H9 (cell line): Measurements from ENCODE around the gene SSBP1. TPM values are rescaled to one million over a fixed set of nuclear protein-coding genes. Genes with fewer than 3 reads are reported as not detected.

Experiments
- DNase-seq: peaks from one replicate; pipeline ENCODE4 v3.0.0-alpha.2; 2017
- H2AFZ ChIP-seq: one replicate; pipeline ENCODE4 v1.6.1; 2013; ENCODE audit warnings: mild to moderate bottlenecking, low read length, control low read depth, moderate library complexity
- H2AK5ac ChIP-seq: 2 replicates; pipeline ENCODE4 v1.6.1; 2013; ENCODE audit warnings: low read length, control low read depth, mixed read lengths; ENCODE audit not compliant: insufficient read length
- H2BK120ac ChIP-seq: one replicate; pipeline ENCODE4 v1.6.1; 2013; ENCODE audit warnings: low read depth, mild to moderate bottlenecking, low read length, control low read depth, inconsistent platforms; ENCODE audit not compliant: poor library complexity, severe bottlenecking
- H2BK12ac ChIP-seq: 2 replicates; pipeline ENCODE4 v1.6.1; 2013; ENCODE audit warnings: low read length, control low read depth, mixed read lengths, low read depth; ENCODE audit not compliant: insufficient read length
- H2BK15ac ChIP-seq: 2 replicates; pipeline ENCODE4 v1.6.1; 2013; ENCODE audit warnings: low read depth, low read length, control low read depth
- H2BK20ac ChIP-seq: one replicate; pipeline ENCODE4 v1.6.1; 2013; ENCODE audit warnings: low read depth, mild to moderate bottlenecking, low read length, control low read depth, inconsistent platforms; ENCODE audit not compliant: poor library complexity, severe bottlenecking
- H2BK5ac ChIP-seq: 2 replicates; pipeline ENCODE4 v1.6.1; 2013; ENCODE audit warnings: low read length, control low read depth, mixed read lengths; ENCODE audit not compliant: insufficient read length
- H3K14ac ChIP-seq: 2 replicates; pipeline ENCODE4 v1.6.1; 2013; ENCODE audit warnings: low read length, control low read depth; ENCODE audit not compliant: insufficient read depth
- H3K18ac ChIP-seq: 2 replicates; pipeline ENCODE4 v1.6.1; 2013; ENCODE audit warnings: low read depth, mild to moderate bottlenecking, mixed read lengths, low read length, control low read depth; ENCODE audit not compliant: insufficient read length
- H3K23ac ChIP-seq: 2 replicates; pipeline ENCODE4 v1.6.1; 2013; ENCODE audit warnings: low read length, control low read depth, mixed read lengths, low read depth; ENCODE audit not compliant: insufficient read length
- H3K23me2 ChIP-seq: 2 replicates; pipeline ENCODE4 v1.6.1; 2013; ENCODE audit warnings: low read depth, mild to moderate bottlenecking, mixed read lengths, low read length, control low read depth; ENCODE audit not compliant: insufficient read length, poor library complexity, severe bottlenecking
- H3K27ac ChIP-seq: 2 replicates; pipeline ENCODE4 v1.5.1; 2013; ENCODE audit warnings: low read length, control low read depth, mixed read lengths, low read depth; ENCODE audit not compliant: insufficient read length
- H3K27me3 ChIP-seq: 2 replicates; pipeline ENCODE4 v1.6.1; 2013; ENCODE audit warnings: low read length, control low read depth, inconsistent platforms; ENCODE audit not compliant: insufficient read depth
- H3K4ac ChIP-seq: 2 replicates; pipeline ENCODE4 v1.6.1; 2013; ENCODE audit warnings: low read depth, mild to moderate bottlenecking, control low read depth, inconsistent platforms, low read length, moderate library complexity
- H3K4me1 ChIP-seq: 2 replicates; pipeline ENCODE4 v1.6.1; 2013; ENCODE audit warnings: low read length, control low read depth, inconsistent platforms; ENCODE audit not compliant: insufficient read depth
- H3K4me2 ChIP-seq: 2 replicates; pipeline ENCODE4 v1.6.1; 2013; ENCODE audit warnings: low read length, control low read depth, mixed read lengths; ENCODE audit not compliant: insufficient read length, insufficient read depth
- H3K56ac ChIP-seq: 2 replicates; pipeline ENCODE4 v1.6.1; 2013; ENCODE audit warnings: low read depth, mild to moderate bottlenecking, mixed read lengths, low read length, control low read depth; ENCODE audit not compliant: insufficient read length
- H3K79me1 ChIP-seq: 2 replicates; pipeline ENCODE4 v1.6.1; 2013; ENCODE audit warnings: low read depth, mild to moderate bottlenecking, moderate library complexity, low read length, control low read depth, inconsistent platforms; ENCODE audit not compliant: insufficient read depth, poor library complexity, severe bottlenecking
- H3K79me2 ChIP-seq: 2 replicates; pipeline ENCODE4 v1.6.1; 2013; ENCODE audit warnings: low read length, control low read depth, inconsistent platforms; ENCODE audit not compliant: insufficient read depth
- H3K9ac ChIP-seq: 2 replicates; pipeline ENCODE4 v1.6.1; 2013; ENCODE audit warnings: low read length, control low read depth, mixed read lengths; ENCODE audit not compliant: insufficient read length; ENCODE audit errors: extremely low read depth
- H3K9me3 ChIP-seq: one replicate; pipeline ENCODE4 v1.6.1; 2013; ENCODE audit warnings: low read depth, low read length, inconsistent platforms; ENCODE audit not compliant: control insufficient read depth
- H3T11ph ChIP-seq: one replicate; pipeline ENCODE4 v1.6.1; 2013; ENCODE audit warnings: mild to moderate bottlenecking, low read length, control low read depth, inconsistent platforms
- H4K20me1 ChIP-seq: one replicate; pipeline ENCODE4 v1.6.1; 2013; ENCODE audit not compliant: control insufficient read depth, insufficient read length, insufficient read depth
- H4K5ac ChIP-seq: 2 replicates; pipeline ENCODE4 v1.6.1; 2013; ENCODE audit warnings: low read depth, mild to moderate bottlenecking, mixed read lengths, low read length, control low read depth; ENCODE audit not compliant: insufficient read length
- H4K8ac ChIP-seq: replicated peaks from 2 replicates; pipeline ENCODE4 v1.6.1; 2013; ENCODE audit warnings: low read length, control low read depth, mixed read lengths, low read depth; ENCODE audit not compliant: insufficient read length
- H4K91ac ChIP-seq: 2 replicates; pipeline ENCODE4 v1.6.1; 2013; ENCODE audit warnings: low read depth, mild to moderate bottlenecking, moderate library complexity, mixed read lengths, low read length, control low read depth; ENCODE audit not compliant: insufficient read length
- H3K27ac Mint-ChIP-seq, 3 experiments: 2 replicates in 2 of 3; 3 replicates in 1 of 3; pipeline ENCODE4 v1.8.0; 2020 to 2021; ENCODE audit warnings: mixed read lengths in 3 of 3, mild to moderate bottlenecking in 1 of 3, moderate library complexity in 1 of 3
- H3K27me3 Mint-ChIP-seq: 2 replicates; pipeline ENCODE4 v1.8.0; 2021; ENCODE audit warnings: low read depth, mild to moderate bottlenecking, moderate library complexity, mixed read lengths
- H3K36me3 Mint-ChIP-seq, 3 experiments: 2 replicates in 2 of 3; 3 replicates in 1 of 3; pipeline ENCODE4 v1.8.0; 2020 to 2021; ENCODE audit warnings: low read depth in 3 of 3, mixed read lengths in 3 of 3; ENCODE audit not compliant: insufficient read depth in 1 of 3
- H3K4me1 Mint-ChIP-seq, 2 experiments: 2 replicates each; pipeline ENCODE4 v1.8.0; 2020; ENCODE audit warnings: mixed read lengths in 2 of 2
- H3K4me3 Mint-ChIP-seq, 2 experiments: 2 replicates in 1 of 2; 3 replicates in 1 of 2; pipeline ENCODE4 v1.8.0; 2020 to 2021; ENCODE audit warnings: mild to moderate bottlenecking in 2 of 2, mixed read lengths in 2 of 2, moderate library complexity in 1 of 2
- H3K9me3 Mint-ChIP-seq, 2 experiments: 2 replicates in 1 of 2; 3 replicates in 1 of 2; pipeline ENCODE4 v1.8.0; 2020; ENCODE audit warnings: mild to moderate bottlenecking in 2 of 2, mixed read lengths in 2 of 2, moderate library complexity in 1 of 2
- WGBS: extraction: QIAGEN DNeasy Blood & Tissue Kit; methylation state at CpG from one replicate; pipeline ENCODE4 v1.1.7; 2013; ENCODE audit warnings: missing lambda C conversion rate, low lambda C conversion rate, mixed read lengths; ENCODE audit not compliant: insufficient read length; ENCODE audit errors: extremely low coverage; 5-methylcytosine and 5-hydroxymethylcytosine counted together
- total RNA-seq: library from RNA; stranded (reverse); gene quantifications from 2 replicates; pipeline ENCODE4 v1.2.1, GENCODE V29; 2021
- TF ChIP-seq, protein P1 (sequence below): fragments of 200-600 bp; sonication (generic); conservative IDR thresholded peaks from 3 replicates; pipeline ENCODE4 v1.8.0; 2021; ENCODE audit warnings: antibody characterized with exemption, mild to moderate bottlenecking

The SSBP1 gene
- total RNA-seq, 1 experiment from 2014 or later = 266 TPM

GRCh38 chr7:141714571-141714970 lies 23.6 kb upstream of the SSBP1 start:
- no peak overlapping the region for H3K23ac ChIP-seq
- no peak overlapping the region for H2BK5ac ChIP-seq
- TF ChIP-seq, protein P1, sequence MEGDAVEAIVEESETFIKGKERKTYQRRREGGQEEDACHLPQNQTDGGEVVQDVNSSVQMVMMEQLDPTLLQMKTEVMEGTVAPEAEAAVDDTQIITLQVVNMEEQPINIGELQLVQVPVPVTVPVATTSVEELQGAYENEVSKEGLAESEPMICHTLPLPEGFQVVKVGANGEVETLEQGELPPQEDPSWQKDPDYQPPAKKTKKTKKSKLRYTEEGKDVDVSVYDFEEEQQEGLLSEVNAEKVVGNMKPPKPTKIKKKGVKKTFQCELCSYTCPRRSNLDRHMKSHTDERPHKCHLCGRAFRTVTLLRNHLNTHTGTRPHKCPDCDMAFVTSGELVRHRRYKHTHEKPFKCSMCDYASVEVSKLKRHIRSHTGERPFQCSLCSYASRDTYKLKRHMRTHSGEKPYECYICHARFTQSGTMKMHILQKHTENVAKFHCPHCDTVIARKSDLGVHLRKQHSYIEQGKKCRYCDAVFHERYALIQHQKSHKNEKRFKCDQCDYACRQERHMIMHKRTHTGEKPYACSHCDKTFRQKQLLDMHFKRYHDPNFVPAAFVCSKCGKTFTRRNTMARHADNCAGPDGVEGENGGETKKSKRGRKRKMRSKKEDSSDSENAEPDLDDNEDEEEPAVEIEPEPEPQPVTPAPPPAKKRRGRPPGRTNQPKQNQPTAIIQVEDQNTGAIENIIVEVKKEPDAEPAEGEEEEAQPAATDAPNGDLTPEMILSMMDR = no peak
- H3K18ac ChIP-seq = no peak overlapping the region
- no peak overlapping the region for H2BK120ac ChIP-seq
- no peaks in the 10 kb centered on the region for H3K9me3 ChIP-seq
- no peaks in the 10 kb centered on the region for H3K79me2 ChIP-seq
- peaks cover 2% of the 10 kb centered on the region for H4K20me1 ChIP-seq
- no peak overlapping the region for H2BK20ac ChIP-seq
- H3K56ac ChIP-seq = no peak overlapping the region
- no peak overlapping the region for H4K8ac ChIP-seq
- H3K27me3 ChIP-seq = no peaks in the 10 kb centered on the region
- no peak overlapping the region for H3K14ac ChIP-seq
- no peaks in the 10 kb centered on the region for H3K36me3 Mint-ChIP-seq
- no peak overlapping the region for H2BK15ac ChIP-seq
- peaks cover 25 to 37% of the 10 kb centered on the region in 2 experiments for H3K4me1 Mint-ChIP-seq
- WGBS = no CpG with 5 or more reads among the region's 2 CpGs
- H3K27ac Mint-ChIP-seq = no peak overlapping the region
- no peaks in the 10 kb centered on the region for H3K9me3 Mint-ChIP-seq
- H4K91ac ChIP-seq = no peak overlapping the region
- no peak overlapping the region for H2AFZ ChIP-seq
- H3K23me2 ChIP-seq = no peaks in the 10 kb centered on the region
- no peak overlapping the region for H4K5ac ChIP-seq
- H3K27me3 Mint-ChIP-seq = peaks cover 2% of the 10 kb centered on the region; the same call in 1 of the 2 replicates
- H3K4me3 Mint-ChIP-seq = no peak overlapping the region
- no peaks in the 10 kb centered on the region for H3K79me1 ChIP-seq
- no peak overlapping the region for H3T11ph ChIP-seq
- no peak for DNase-seq
- H3K4me1 ChIP-seq = peaks cover 7% of the 10 kb centered on the region; the same call in 1 of the 2 replicates
- no peak overlapping the region for H3K4me2 ChIP-seq
- no peak overlapping the region for H3K27ac ChIP-seq
- H2BK12ac ChIP-seq = no peak overlapping the region
- no peak overlapping the region for H2AK5ac ChIP-seq
- no peak overlapping the region for H3K9ac ChIP-seq
- no peak overlapping the region for H3K4ac ChIP-seq
